ENCODE data around the gene MOCS3.

The MOCS3 gene

GRCh38 chr20:51005214-51005613 is 46.6 kb downstream of the MOCS3 start:
- H3K27me3 Mint-ChIP-seq, result peaks cover 30% of the 10 kb centered on the region
- H3K4me3 Mint-ChIP-seq, result no peak overlapping the region
- peaks cover 5% of the 10 kb centered on the region for H3K4me1 Mint-ChIP-seq (ENCODE audit: low read depth)
- DNase-seq, result no peak
- H3K27ac Mint-ChIP-seq, result no peak overlapping the region
- no peaks in the 10 kb centered on the region for H3K36me3 Mint-ChIP-seq (ENCODE audit: low read depth)
- H3K9me3 Mint-ChIP-seq, result no peaks in the 10 kb centered on the region

- H3K36me3 Mint-ChIP-seq (ENCODE audit: low read depth), result no peaks in the 10 kb centered on the region
- H3K4me3 Mint-ChIP-seq, result no peak overlapping the region
- no peak for DNase-seq
- H3K27me3 Mint-ChIP-seq, result peaks cover 27% of the 10 kb centered on the region
- H3K27ac Mint-ChIP-seq, result no peak overlapping the region
- H3K4me1 Mint-ChIP-seq (ENCODE audit: low read depth), result no peaks in the 10 kb centered on the region
- no peaks in the 10 kb centered on the region for H3K9me3 Mint-ChIP-seq
Observed at GRCh38 chr20:51008718-51009117, 50.1 kb downstream of the MOCS3 start.

- DNase-seq, result no peak
- no peaks in the 10 kb centered on the region for H3K9me3 Mint-ChIP-seq
- no peaks in the 10 kb centered on the region for H3K36me3 Mint-ChIP-seq (ENCODE audit: low read depth)
- H3K4me3 Mint-ChIP-seq, result no peak overlapping the region
- H3K4me1 Mint-ChIP-seq (ENCODE audit: low read depth), result no peaks in the 10 kb centered on the region
- H3K27ac Mint-ChIP-seq, result no peak overlapping the region
- H3K27me3 Mint-ChIP-seq, result peaks cover 34% of the 10 kb centered on the region
Observed at GRCh38 chr20:51009303-51010042, 50.9 kb downstream of the MOCS3 start.

GRCh38 chr20:51010043-51010365 is 51.4 kb downstream of the MOCS3 start:
- no peak overlapping the region for H3K27ac Mint-ChIP-seq
- H3K36me3 Mint-ChIP-seq (ENCODE audit: low read depth), result no peaks in the 10 kb centered on the region
- H3K27me3 Mint-ChIP-seq, result peaks cover 38% of the 10 kb centered on the region
- no peaks in the 10 kb centered on the region for H3K9me3 Mint-ChIP-seq
- no peak overlapping the region for H3K4me3 Mint-ChIP-seq
- DNase-seq, result no peak
- H3K4me1 Mint-ChIP-seq (ENCODE audit: low read depth), result no peaks in the 10 kb centered on the region

- H3K4me3 Mint-ChIP-seq, result no peak overlapping the region
Observed at GRCh38 chr20:51010932-51011331, 52.3 kb downstream of the MOCS3 start.

GRCh38 chr20:51011479-51011878 is 52.9 kb downstream of the MOCS3 start:
- Mint-ChIP-seq H3K4me1 (ENCODE audit: low read depth) (no peaks in the 10 kb centered on the region), H3K27me3 (peaks cover 43% of the 10 kb centered on the region), H3K27ac (no peak overlapping the region), H3K9me3 (no peaks in the 10 kb centered on the region), H3K36me3 (ENCODE audit: low read depth) (no peaks in the 10 kb centered on the region), H3K4me3 (no peak overlapping the region)
- DNase-seq, result no peak

More at GRCh38 chr20:51010932-51011331, 52.3 kb downstream of the MOCS3 start:
- no peak overlapping the region for H3K27ac Mint-ChIP-seq
- no peaks in the 10 kb centered on the region for H3K9me3 Mint-ChIP-seq
- H3K4me1 Mint-ChIP-seq (ENCODE audit: low read depth), result no peaks in the 10 kb centered on the region
- H3K27me3 Mint-ChIP-seq, result peaks cover 41% of the 10 kb centered on the region
- H3K36me3 Mint-ChIP-seq (ENCODE audit: low read depth), result no peaks in the 10 kb centered on the region
- no peak for DNase-seq

- Mint-ChIP-seq H3K4me1 (ENCODE audit: low read depth) (no peaks in the 10 kb centered on the region), H3K4me3 (no peak overlapping the region), H3K27me3 (peaks cover 46% of the 10 kb centered on the region), H3K36me3 (ENCODE audit: low read depth) (no peaks in the 10 kb centered on the region), H3K9me3 (no peaks in the 10 kb centered on the region), H3K27ac (no peak overlapping the region)
- DNase-seq, result no peak
Observed at GRCh38 chr20:51012357-51012756, 53.7 kb downstream of the MOCS3 start.
